ENCODE measurements around the gene CRISP3. TPM values are rescaled to one million over a fixed set of nuclear protein-coding genes. Genes with fewer than 3 reads are reported as not detected.

Gene CRISP3, protein sequence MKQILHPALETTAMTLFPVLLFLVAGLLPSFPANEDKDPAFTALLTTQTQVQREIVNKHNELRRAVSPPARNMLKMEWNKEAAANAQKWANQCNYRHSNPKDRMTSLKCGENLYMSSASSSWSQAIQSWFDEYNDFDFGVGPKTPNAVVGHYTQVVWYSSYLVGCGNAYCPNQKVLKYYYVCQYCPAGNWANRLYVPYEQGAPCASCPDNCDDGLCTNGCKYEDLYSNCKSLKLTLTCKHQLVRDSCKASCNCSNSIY
- total RNA-seq = not detected

DNA sequence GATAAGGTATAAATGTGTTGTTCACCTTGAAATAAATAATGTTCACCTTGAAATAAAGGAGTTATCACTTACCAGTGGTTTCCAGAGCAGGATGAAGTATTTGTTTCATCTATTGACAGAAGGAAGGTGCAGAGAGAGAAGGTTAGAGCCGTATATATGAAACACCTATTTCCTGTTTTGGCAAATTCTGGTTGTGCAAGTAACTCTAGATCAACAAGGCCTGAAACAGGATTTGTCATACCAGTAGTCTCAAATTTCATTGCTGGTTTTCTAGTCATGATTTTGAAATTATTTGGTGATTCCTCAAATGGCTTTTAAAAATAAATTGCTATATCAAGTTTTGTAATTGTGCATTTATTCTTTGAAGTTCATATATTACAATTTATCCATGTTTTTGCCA lies at the start of gene CRISP3:
Gene CRISP3 (minus strand): TSS at position 130 of the 400 bp plus-strand sequence. CDS start 21 bp downstream, at position 109.
- no peak for ATAC-seq (ENCODE audit: low FRiP score)
- DNase-seq (ENCODE audit: low spot score) = no peak
- TF ChIP-seq CTCF (IDR thresholded peaks at IDR 0.05) = no peak

- DNase-seq (ENCODE audit: low spot score) = no peak
- TF ChIP-seq CTCF (IDR thresholded peaks at IDR 0.05) = no peak
- ATAC-seq (ENCODE audit: low FRiP score) = no peak
Measured at GRCh38 chr6:49790341-49790740, 46.2 kb upstream of the CRISP3 start.

DNA sequence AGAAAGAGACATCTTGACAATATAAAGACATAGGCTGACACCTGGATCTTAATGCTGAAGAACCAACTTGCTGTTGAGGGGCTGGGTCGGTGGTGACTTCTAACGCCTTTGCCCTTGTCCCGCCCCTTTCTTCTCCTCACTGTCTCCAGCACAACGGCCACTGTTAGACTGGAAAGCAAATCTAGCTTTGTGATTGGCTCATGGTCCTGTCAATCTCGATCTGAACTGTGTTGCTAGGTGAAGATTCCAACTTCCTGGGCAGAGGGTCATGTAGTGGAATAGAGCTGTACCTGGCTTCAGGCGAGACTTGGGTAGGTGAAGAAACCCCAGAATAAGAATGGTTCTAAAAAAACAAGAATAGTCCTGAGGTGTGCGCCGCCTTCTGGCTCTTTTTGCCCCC lies 43.0 kb upstream of the CRISP3 start, which contains the start of gene PGK2:
Gene PGK2 (minus strand): TSS at position 110 of the 400 bp plus-strand sequence. CDS start 98 bp downstream, at position 12.
- DNase-seq (ENCODE audit: low spot score) (no peak), ATAC-seq (ENCODE audit: low FRiP score) (no peak)
- no peak for TF ChIP-seq CTCF (IDR thresholded peaks at IDR 0.05)

DNA sequence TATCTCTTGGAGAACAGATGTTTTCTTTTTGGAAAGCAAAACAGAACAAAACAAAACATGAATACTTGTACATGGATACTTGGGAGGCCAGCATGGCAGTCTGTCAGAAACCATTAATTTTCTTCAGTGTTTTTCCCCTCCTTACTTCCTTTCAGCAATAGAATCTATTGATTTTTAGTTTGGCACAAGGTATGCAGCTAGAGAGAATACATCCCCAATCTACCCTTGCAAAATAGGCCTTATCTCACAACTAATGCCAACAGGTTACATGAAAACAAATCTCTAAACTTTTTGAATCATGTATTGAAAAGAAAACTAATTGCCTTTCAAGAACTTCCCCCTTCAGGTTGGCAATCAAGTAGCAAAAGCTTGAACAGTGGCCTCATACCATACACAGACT lies 40.1 kb upstream of the CRISP3 start:
- ATAC-seq (ENCODE audit: low FRiP score) = no peak

GRCh38 chr6:49782725-49783124 lies 38.5 kb upstream of the CRISP3 start:
- no peak for ATAC-seq (ENCODE audit: low FRiP score)
- no peak for TF ChIP-seq CTCF (IDR thresholded peaks at IDR 0.05)
- DNase-seq (ENCODE audit: low spot score) = no peak

More for the DNA sequence above, 40.1 kb upstream of the CRISP3 start:
- TF ChIP-seq CTCF (IDR thresholded peaks at IDR 0.05) = no peak
- DNase-seq (ENCODE audit: low spot score) = no peak

GRCh38 chr6:49782293-49782692 lies 38.1 kb upstream of the CRISP3 start:
- TF ChIP-seq CTCF (IDR thresholded peaks at IDR 0.05) = no peak
- no peak for ATAC-seq (ENCODE audit: low FRiP score)
- no peak for DNase-seq (ENCODE audit: low spot score)

- no peak for ATAC-seq (ENCODE audit: low FRiP score)
- TF ChIP-seq CTCF (IDR thresholded peaks at IDR 0.05) = no peak
- DNase-seq (ENCODE audit: low spot score) = no peak
Measured at GRCh38 chr6:49776444-49776843, 32.3 kb upstream of the CRISP3 start.
